ENCODE measurements around the gene UBXN1.
"Not testable (repeated sequence)": the region's sequence is repeated elsewhere in the genome, so short reads cannot be mapped to it uniquely, and the experiment has no call there.

UBXN1 gene

DNA sequence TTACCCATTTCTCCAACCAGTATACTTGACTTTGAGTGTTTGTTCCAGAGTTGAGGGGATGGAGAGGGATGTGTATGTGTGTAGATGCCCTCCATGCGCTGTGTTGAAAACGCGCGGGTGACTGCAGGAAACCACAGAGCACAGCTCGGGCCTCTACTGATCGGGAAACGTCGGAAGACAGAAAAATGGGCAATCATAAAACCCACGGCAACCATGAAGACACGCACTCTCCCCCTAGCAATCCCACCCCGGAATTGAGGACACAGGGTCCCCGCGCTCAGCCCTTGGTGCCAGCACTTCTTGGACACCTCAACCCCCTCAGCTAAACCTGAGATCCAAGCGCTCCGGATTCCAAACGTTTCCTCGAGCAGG is 7.7 kb downstream of the UBXN1 start:
- no peak for DNase-seq

DNA sequence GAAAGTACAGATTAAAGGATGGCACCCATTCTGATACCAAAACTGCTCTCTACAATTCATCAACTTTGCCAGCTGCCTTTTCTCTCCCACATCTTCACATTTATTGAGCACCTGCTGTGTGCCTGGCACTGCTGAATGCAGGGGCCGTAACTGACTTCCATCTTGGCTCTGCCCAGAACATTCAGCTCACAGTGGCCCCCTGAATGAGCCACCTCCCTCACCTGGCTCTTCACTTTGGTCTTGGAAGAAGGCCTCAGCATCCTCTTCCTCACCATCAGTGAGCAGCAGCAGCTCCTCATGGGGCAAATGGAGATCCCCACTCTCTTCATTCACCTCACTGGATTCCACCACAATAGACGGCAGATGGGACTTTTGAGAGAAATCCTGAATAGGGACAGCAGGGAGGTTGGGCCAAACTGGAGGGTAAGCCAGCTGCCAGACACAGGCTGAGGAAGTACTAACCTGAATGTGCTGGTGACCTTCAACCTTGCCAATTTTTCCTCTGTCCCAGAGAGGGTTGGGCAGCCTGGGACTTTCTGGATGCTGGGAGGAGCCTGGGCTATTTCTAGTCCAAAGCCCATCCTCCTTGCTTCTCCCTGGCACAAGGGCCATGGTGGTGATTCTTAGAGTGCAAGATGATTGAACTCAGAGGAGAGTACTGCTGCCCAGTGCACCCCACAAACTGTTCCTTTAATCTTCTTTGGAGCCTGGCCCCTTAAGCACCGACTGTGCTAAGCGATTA is 9.3 kb downstream of the UBXN1 start:
- no peak for DNase-seq

DNA sequence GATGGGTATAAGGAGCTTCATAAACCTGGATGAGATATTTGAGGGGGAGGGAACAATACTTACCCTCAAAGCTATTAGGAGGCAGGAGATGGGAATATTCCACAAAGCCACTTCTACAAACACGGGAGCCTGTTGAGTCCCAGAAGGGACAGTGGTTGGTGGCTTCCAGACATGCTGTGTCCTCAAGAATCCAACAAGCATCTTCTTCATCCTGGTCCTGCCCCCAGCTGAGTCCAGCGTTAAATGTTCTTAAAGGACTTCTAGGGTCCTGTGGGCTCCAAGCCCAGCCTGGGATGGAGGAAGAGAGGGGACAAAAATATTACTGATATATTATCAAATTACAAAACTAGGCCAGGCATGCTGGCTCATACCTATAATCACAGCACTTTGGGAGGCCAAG is 11.4 kb downstream of the UBXN1 start:
- DNase-seq: no peak

DNA sequence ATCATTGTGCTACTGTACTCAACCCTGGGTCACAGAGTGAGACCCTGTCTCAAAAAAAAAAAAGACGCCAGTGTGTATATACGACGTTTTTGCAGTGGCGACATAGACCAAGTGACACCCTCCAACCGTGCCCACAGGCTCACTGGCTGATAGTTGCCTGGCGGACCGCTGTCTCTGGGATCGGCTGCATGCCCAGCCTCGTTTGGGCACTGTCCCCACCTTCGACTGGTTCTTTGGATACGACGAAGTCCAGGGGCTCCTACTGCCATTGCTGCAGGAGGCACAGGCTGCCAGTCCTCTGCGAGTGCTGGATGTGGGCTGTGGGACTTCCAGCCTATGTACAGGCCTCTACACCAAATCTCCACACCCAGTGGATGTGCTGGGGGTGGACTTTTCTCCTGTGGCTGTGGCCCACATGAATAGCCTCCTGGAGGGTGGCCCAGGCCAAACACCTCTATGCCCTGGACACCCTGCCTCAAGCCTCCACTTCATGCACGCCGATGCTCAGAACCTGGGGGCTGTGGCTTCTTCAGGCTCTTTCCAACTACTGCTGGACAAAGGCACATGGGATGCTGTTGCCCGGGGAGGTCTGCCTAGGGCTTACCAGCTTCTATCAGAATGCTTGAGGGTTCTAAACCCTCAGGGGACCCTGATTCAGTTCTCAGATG is 12.5 kb downstream of the UBXN1 start:
- no peak for DNase-seq

DNA sequence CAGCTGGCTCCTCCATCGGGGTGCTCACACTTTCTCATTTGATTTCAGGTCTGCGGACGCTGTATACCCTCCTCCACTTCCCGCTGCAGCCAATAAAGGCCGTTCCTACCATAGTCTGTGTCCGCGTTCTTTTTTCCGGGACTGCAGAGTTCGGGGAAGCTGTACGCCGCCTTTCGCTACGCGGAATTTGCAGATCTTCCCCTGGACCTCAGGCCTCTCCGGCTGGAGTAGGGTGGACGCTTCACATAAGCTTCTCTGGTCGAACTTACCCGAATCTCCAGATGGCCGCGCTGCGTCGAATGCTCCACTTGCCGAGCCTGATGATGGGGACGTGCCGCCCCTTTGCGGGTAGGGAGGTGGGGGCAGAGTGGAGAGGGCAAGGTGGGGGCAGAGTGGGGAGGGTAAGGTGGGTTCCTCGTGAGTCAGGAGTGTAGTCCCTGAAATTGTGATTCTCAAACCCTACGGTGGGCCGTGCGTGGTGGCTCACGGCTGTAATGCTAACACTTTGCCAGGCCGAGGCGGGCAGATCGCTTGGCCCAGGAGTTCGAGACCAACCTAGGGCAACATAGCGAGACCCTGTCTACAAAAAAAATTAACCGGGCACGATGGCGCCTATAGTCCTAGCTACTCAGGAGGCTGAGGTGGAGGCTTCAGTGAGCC is 13.1 kb downstream of the UBXN1 start:
- DNase-seq: peak; percentile 59 to 65

DNA sequence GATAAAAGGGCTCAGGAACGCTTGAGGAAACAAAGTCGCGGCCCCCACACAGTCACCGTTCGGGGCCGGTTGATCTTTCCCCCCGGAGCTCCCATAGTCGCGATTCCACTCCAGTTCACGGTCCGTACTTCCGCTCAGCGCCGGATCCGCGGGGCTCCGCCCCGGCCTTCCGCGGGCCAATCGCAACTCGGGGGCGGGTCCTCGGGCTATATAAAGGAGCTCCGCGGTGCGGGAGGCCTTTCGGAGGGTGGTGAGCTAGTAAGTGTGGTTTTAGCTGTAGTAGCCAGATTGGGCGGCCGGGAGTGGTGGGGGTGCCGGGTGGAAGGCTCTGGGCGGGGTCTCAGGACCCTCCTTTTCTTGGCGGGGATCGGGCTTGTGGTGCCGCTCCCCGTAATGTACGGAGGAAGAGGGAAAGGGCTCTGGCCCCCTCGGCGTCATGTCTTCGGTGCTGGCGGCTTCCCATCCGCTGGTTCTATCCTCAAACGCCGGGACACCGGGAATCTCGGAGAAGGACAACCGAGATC is 13.7 kb downstream of the UBXN1 start, which contains the start of the genes C11orf98 and CSKMT:
Gene C11orf98 (minus strand): TSS at position 136 of the 524 bp plus-strand sequence. CDS start 41 bp downstream, at position 95.
Gene CSKMT (plus strand): TSS at position 238 of the 524 bp plus-strand sequence. CDS start 568 bp downstream, outside the sequence.
- peak; percentile 93 to 94 for DNase-seq

DNA sequence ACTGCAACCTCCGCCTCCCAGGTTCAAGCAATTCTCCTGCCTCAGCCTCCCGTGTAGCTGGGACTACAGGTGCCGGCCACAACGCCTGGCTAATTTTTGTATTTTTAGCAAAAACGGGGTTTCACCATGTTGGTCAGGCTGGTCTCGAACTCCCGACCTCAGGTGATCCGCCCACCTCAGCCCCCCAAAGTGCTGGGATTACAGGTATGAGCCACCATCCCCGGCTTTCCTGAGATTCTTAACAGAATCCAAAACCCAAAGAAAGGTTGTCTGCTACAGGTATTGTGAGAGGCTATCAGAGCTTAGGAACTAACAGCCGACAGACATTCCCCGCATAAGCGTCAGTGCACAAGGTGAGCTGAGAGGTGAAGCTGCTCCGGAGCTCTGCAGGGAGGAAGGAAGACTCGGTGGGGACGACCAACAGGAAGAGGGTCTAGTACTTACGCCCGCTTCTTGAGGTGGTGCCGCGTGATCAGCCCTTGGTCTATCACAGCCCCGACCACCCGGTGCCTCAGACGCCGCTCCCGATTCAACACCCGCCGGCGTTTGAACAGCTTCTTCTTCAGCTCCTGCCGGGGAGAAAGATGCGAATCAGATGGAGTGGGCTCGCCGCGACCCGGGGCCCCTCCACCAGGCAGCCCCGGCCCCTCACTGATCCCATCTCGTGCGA is 14.3 kb downstream of the UBXN1 start:
- peak; percentile 33 to 38 for DNase-seq

DNA sequence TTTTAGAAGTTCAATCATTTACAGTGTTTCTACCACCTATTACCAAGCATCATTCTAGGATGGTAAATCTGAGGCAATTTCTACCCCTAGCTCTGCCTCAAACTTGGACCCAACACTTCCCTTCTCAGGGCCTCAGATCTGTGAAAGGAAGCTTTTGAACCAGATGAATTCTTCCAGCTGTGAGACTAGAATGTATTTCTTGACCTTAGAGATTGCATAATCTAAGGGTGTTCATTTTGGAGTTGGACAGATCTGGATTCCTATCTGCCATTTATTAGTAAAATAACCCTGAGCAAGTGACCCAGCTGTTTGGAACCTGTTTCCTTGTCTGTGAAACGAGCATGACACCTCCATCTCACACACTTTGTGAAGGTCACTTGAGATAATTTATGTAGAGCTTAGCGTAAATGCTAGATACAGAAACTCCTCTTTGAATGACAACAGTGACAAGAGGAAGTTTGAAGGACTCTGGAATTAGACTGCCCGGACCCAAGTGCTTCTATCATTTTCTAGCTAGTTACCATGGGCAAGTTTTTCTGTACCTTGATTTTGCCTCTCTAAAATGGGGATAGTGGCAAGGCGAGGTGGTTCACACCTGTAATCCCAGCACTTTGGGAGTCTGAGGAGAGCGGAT is 22.0 kb downstream of the UBXN1 start:
- no peak for DNase-seq

DNA sequence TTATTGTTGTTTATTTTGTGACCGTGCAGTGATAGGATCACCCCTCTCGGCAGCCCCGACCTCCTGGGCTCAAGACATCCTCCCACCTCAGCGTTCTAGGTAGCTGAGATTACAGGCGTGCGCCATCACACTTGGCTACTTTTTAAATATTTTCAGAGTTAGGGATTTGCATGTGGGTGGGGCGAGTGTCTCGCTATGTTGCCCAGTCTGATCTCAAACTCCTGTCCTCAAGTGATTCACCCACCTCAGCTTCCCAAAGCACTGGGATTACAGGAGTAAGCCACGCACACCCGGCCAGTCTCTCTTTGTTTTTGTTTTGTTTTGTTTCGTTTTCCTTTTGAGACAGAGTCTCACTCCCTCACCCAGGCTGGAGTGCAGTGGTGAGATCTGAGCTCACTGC is 24.6 kb downstream of the UBXN1 start:
- DNase-seq: no peak

DNA sequence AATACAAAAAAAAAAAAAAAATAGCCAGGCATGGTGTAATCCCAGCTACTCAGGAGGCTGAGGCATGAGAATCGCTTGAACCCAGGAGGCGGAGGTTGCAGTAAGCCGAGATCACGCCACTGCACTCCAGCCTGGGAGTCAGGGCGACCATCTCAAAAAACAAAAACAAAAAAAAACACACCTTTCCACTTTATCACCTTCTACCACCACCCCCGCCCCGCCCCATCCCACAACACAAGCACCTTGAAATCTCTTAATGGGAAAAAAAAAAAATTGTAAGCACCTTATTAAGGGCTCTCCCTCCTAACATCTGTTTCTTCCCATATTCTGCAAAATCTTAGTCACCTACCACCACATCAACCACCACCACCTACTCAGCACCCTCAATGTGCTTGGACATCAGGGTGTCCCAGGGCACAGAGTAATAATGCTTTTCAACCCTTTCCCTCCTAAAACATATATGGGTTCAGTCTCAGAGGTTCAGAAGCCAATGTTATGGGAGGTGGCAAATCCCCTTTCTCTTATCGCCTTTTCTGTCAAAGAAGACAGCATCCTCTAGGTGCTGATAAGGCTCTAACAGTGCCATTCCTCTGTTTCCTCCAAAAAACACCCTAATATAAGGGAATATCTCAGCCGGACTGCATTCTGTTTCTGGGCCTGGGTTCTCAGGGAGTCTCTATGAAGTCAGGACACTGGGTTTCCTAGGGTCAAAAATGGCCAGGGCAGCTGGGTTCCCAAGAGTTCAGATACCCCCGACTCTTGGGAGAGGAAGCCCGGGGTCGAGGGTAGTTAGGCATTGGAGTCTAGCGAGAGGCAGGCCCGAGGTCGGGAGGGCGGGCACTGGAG is 26.5 kb downstream of the UBXN1 start:
- DNase-seq: no peak

DNA sequence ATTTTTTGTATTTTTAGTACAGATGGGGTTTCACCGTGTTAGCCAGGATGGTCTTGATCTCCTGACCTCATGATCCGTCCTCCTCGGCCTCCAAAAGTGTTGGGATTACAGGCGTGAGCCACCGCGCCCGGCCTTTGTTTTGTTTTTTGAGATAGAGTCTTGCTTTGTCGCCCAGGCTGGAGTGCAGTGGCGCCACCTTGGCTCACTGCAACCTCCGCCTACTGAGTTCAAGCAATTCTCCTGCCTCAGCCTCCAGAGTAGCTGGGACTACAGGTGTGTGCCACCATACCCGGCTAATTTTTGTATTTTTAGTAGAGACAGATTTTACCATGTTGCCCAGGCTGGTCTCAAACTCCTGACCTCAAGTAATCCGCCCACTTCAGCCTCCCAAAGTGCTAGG is 28.6 kb downstream of the UBXN1 start:
- not testable (repeated sequence) for DNase-seq

DNA sequence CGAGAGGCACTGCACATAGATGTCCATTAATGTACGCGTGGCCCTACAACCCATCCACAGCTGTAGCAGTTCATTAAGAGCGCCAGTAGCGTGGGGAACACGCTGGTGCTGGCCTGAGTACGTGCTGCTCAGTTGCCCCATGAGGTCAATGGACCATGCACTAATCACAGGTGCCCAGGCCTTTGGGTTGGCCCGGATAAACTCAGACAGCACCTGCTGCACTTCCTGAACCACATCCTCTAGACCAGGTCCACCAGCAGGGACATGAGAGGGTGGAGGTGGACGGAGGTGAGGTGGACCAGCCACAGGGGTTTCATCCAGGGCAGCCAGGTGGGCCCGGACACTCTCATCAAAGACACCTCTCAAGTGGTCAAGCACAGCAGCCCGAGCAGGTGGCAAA is 29.4 kb downstream of the UBXN1 start:
- no peak for DNase-seq

DNA sequence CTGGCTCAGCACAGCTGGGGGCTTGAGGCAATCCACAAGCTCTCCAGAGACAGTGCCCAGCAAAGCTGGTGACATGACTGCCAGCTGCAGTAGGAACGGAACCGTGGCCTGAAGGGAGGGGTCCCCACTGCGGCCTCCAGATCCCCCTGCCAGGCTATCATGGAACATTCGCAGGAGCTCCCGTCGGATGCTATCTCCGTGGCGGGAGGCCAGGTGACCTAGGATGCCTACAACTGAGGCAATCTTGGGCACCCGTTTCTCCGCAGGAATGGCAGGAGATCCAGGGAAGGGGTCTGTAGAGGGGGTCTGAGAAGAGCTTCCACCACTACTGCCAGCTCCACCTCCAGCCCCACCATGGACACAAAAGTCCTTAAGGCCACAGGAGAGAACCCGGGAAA is 29.9 kb downstream of the UBXN1 start:
- DNase-seq: no peak

DNA sequence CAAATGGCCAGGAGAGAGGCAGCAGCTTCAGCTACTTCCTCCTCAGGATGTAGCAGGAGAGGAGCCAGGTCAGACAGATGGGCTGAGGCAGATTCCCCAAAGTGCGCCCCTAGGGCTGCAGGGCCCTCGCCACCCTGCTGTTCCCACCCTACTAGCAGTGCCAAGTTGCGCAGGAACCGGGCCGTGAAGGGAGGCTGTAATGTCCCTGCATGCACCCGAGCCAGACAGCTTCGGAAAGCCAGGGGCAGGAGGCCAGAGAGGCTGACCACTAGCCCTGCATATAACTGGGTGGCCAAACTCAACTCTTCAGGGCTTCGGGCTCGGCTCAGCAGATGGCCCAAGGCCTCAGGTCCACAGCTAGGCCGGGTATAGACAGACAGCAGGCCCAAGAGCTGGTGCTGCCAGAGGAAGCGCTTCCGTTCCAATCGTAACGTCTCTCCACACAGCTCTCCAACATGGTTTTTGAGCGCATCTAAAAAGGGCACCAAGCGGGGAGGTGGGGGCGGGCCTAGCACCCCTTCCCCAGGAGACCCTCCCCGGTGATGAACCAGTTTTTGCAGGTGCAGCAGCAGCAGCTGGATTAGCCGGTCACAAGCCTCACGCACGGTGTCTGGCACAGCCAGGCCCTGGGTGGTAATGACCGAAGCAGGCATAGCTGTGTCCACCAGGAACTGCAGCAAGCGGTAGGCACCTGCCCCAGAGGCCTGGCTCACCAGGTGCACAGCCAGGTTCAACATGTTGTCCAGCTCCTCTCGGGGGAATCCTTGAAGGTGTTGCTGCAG is 30.5 kb downstream of the UBXN1 start:
- DNase-seq: no peak

DNA sequence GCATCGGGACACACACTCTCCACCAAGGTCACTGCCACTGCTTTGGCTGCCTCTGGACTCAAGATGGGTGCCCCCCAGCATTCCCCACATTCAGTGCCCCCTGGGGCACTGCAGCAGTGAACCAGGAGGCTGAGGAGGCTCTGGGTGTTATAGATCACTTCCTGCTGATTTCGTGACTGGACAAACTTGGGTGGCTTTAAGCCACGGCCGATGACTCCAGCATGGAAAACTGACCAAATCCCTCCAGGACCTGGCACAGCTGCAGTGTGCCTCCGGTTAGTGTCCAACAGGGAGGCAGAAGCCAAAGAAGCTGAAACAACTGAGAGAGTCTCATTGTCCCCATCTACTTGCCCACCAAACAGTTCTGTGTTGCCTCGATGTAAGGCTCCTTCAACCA is 31.3 kb downstream of the UBXN1 start:
- no peak for DNase-seq

DNA sequence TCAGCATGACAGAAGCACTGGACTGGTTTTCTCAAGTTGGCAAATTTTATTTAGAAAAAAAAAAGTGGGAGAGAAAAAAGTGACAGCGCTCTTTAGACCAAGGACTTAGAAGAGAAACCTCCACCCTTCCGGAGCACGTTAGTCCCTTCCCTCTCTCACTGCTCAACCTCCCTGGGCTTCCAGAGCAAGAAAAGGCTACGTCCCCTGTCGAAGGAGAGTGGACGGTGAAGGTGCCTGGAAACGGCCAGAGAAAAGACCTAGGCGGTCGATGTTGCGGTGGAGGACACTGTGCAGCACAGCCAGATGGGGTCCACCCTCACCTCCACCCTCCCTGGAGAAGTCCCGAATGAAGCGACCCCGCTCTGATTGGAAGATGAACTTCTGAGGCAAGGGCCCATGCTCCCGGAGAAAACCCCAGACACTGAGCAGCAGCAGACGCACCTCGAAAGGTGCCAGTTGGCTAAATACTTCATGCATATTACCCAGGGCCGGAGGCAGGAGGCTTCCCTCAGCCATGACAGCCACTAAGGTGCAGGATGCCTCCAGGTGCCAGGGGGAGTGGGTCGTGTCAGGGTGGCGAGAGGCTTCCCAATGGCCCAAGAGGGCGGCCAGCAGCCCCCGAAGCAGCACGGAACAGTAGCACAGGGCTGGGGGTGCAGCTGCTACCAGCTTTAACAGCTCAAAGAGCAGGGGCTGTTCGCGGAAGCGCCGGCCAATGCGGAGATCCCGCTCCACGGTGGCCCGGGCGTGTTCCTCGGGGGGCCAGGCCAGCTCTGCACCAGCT is 31.9 kb downstream of the UBXN1 start:
- DNase-seq: no peak

DNA sequence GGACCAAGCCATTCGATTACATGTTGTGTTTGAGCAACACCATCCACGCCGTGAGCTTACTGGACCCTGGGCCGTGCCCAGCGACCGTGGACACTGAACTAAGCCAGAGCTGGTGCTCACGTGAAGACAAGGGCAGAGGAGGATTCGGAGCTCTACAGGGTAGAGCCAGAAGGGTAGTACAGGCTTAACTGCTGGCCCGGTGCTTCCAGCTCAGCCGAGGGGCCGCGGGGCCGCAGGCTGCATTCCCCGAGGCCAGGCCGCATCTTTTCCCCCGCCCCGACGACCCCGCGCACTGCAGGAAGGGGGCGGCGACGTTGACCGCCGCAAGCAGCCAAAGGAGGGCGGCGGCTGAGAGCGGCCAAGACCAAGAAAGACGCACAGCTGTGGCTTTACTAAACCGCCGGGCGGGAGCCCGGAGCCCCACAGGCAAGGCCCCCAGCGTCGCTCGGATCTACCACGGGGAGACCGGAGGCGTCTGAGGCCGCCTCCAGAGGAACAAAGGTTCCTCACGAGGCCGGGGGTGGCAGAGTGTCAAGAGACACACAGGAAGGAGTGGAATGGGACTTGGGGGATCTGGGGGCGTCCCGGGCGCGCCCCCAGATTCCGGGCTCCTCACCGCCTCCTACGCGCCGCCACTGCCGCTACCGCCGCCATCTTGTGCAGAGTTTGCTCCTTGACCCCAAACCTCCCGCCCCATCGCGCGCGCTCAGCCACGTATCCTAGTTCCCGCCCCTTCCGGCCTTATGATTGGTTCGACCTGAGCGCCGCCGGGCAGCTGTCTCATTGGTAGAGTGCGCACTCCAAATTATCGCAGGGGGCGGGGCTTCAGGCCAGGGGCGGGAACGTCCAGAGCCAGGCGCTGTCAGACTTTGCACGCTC is 32.7 kb downstream of the UBXN1 start, which contains the start of gene GANAB:
Gene GANAB (minus strand): TSS at position 668 of the 879 bp plus-strand sequence. CDS start 14 bp downstream, at position 654.
- DNase-seq: peak; percentile 99

DNA sequence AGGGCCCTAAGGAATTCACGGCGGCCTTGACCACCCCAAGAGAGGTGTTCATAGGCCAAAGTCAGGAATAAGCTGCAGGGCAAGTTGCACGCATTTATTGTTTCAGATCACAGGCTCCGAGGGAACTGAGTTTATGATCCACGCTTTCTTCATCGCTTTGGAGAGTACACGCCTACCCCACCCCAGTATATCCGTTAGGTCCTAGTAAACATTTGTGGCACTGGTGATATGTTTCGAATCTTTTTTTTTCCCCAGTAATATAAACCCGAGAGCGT is 33.3 kb downstream of the UBXN1 start:
- DNase-seq: no peak

DNA sequence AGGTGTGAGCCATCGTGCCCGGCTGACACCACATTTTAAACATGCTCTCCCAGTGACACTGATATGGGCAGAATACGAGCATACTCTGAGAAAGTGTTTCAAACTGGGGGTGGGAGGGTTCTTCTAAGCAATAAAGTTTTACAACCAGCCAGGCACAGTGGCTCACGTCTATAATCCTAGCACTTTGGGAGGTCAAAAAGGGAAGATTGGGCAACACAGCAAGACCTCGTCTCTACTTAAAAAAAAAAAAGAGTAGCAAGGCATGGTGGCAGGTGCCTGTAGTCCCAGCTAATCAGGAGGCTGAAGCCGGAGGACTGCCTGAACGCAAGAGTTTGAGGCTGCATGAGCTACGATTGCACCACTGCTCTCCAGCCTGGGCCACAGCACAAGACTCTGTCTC is 34.7 kb downstream of the UBXN1 start:
- DNase-seq: no peak
